ENCODE results near the gene BYSL. TPM values are rescaled to one million over a fixed set of nuclear protein-coding genes. Genes with fewer than 3 reads are reported as not detected.

BYSL gene
- total and polyA plus RNA-seq, 10 of the 15 experiments (the other 5 are each of a cell fraction or from before 2014, with no cell fraction given): 12.6 to 51.1 (median 33.0) TPM

DNA sequence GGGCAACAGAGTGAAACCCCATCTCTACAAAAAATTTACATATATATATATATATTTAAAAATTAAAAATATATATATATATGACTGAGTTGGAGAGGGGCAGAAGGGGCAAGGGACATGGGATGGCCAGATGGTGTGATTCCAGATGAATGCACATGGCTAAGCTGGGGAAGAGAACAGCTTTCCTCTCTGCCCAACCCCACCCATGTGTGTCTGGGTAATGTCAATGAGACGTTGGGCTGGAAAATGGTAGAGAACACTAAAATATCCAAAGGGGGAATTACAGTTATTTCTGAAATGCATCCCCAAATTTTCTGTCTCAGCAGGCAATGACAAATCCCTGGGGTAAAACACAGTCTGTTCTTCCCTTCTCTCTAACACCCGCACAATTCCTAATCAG is 51.5 kb downstream of the BYSL start:
- ChIA-PET POLR2A (interaction anchor here (0.6 kb wide), 1 partner anchor 10 kb away, joined by 7 read pairs; no protein-coding TSS in a partner anchor), RAD21 (ENCODE audit: unreplicated experiment) (no interaction called here), CTCF (interaction anchor here (1.1 kb wide), 1 partner anchor 30 kb away, joined by 3 read pairs; no protein-coding TSS in a partner anchor), SMC1A (ENCODE audit: uncharacterized antibody, unreplicated experiment) (interaction anchor here (1.8 kb wide), 1 partner anchor 50 kb away, joined by 3 read pairs; no protein-coding TSS in a partner anchor)
- H3K36me3 ChIP-seq (ENCODE audit: control insufficient read depth in 2 of 2, insufficient read depth in 2 of 2, low read length in 1 of 2): no peaks in the 10 kb centered on the region
- H4K20me1 ChIP-seq (ENCODE audit: control insufficient read depth, insufficient read depth): no peaks in the 10 kb centered on the region
- ATAC-seq (no peak), FAIRE-seq (no peak), DNase-seq (ENCODE audit: low read depth, low spot score) (no peak)
- no peaks in the 10 kb centered on the region for H3K27me3 ChIP-seq (replicated peaks in 1 of 2; ENCODE audit: control insufficient read depth in 2 of 2, insufficient read depth in 2 of 2, low read length in 1 of 2)
- no peak overlapping the region for H3K4me3 ChIP-seq
- no peak overlapping the region for H3K9ac ChIP-seq (ENCODE audit: control insufficient read depth, insufficient read depth, low read length)
- no peaks in the 10 kb centered on the region for H3K79me2 ChIP-seq (ENCODE audit: control insufficient read depth, insufficient read depth, low read length)
- in situ Hi-C loops (cut with MboI) (no loop called here), intact Hi-C loops (cut with micrococcal nuclease; ENCODE audit: unreplicated experiment) (no loop called here)
- no peaks in the 10 kb centered on the region for H3K9me3 ChIP-seq (replicated peaks; ENCODE audit: control insufficient read depth, insufficient read depth, low read length)
- no peak overlapping the region for H3K4me2 ChIP-seq (ENCODE audit: control insufficient read depth, insufficient read depth)
- 47% methylated on average over 2 of the region's 2 CpGs for WGBS (ENCODE audit: insufficient coverage, insufficient replicate concordance, low lambda C conversion rate, missing lambda C conversion rate)
- no peak for TF ChIP-seq RUNX3 (IDR thresholded peaks at IDR 0.05; ENCODE audit: low read length)
- TF ChIP-seq, protein P1, sequence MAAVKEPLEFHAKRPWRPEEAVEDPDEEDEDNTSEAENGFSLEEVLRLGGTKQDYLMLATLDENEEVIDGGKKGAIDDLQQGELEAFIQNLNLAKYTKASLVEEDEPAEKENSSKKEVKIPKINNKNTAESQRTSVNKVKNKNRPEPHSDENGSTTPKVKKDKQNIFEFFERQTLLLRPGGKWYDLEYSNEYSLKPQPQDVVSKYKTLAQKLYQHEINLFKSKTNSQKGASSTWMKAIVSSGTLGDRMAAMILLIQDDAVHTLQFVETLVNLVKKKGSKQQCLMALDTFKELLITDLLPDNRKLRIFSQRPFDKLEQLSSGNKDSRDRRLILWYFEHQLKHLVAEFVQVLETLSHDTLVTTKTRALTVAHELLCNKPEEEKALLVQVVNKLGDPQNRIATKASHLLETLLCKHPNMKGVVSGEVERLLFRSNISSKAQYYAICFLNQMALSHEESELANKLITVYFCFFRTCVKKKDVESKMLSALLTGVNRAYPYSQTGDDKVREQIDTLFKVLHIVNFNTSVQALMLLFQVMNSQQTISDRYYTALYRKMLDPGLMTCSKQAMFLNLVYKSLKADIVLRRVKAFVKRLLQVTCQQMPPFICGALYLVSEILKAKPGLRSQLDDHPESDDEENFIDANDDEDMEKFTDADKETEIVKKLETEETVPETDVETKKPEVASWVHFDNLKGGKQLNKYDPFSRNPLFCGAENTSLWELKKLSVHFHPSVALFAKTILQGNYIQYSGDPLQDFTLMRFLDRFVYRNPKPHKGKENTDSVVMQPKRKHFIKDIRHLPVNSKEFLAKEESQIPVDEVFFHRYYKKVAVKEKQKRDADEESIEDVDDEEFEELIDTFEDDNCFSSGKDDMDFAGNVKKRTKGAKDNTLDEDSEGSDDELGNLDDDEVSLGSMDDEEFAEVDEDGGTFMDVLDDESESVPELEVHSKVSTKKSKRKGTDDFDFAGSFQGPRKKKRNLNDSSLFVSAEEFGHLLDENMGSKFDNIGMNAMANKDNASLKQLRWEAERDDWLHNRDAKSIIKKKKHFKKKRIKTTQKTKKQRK (IDR thresholded peaks at IDR 0.05; ENCODE audit: low read depth, low read length): no peak
- TF ChIP-seq TCF7 (IDR thresholded peaks at IDR 0.05; ENCODE audit: borderline replicate concordance): no peak
- TF ChIP-seq ZNF207 (IDR thresholded peaks at IDR 0.05; ENCODE audit: borderline replicate concordance): no peak
- no peak for TF ChIP-seq ATF2 (IDR thresholded peaks at IDR 0.05; ENCODE audit: low read length)
- TF ChIP-seq CHD1 (IDR thresholded peaks at IDR 0.05; ENCODE audit: low read depth, low read length): no peak
- TF ChIP-seq TAF1 (IDR thresholded peaks at IDR 0.05; ENCODE audit: borderline replicate concordance, low read depth, low read length): no peak
- no peak for TF ChIP-seq TCF3 (IDR thresholded peaks at IDR 0.05; ENCODE audit: borderline replicate concordance, insufficient read depth, low read depth, low read length)
- no peak for TF ChIP-seq HDAC6 (IDR thresholded peaks at IDR 0.05; ENCODE audit: unreplicated experiment)
- no peak for TF ChIP-seq NFYB (IDR thresholded peaks at IDR 0.05; ENCODE audit: insufficient read depth, low read depth, low read length)
- peaks cover 4% of the 10 kb centered on the region; the same call in 1 of the 2 replicates for H3K4me1 ChIP-seq (ENCODE audit: control insufficient read depth, insufficient read depth, low read length)
- no peak overlapping the region for H3K27ac ChIP-seq (ENCODE audit: control insufficient read depth, insufficient read depth)
- H2AFZ ChIP-seq (ENCODE audit: control insufficient read depth, low read depth, low read length): no peak overlapping the region
- no TSS peak for BruUV-seq (replicated peaks)

Data from GM12878 (cell line).